GM18867 (cell line): ENCODE results near the gene SRP72.
A peak's percentile ranks its signal among the peaks of the same experiment; 100 is the strongest.
"Not testable (repeated sequence)": the region's sequence is repeated elsewhere in the genome, so short reads cannot be mapped to it uniquely, and the experiment has no call there.

ENCODE experiments used
- ATAC-seq: cut with Tn5 transposase; IDR thresholded peaks from one replicate; pipeline ENCODE4 v1.9.1; 2021; ENCODE audit warnings: mild to moderate bottlenecking, moderate library complexity; ENCODE audit not compliant: unreplicated experiment

SRP72 gene, protein sequence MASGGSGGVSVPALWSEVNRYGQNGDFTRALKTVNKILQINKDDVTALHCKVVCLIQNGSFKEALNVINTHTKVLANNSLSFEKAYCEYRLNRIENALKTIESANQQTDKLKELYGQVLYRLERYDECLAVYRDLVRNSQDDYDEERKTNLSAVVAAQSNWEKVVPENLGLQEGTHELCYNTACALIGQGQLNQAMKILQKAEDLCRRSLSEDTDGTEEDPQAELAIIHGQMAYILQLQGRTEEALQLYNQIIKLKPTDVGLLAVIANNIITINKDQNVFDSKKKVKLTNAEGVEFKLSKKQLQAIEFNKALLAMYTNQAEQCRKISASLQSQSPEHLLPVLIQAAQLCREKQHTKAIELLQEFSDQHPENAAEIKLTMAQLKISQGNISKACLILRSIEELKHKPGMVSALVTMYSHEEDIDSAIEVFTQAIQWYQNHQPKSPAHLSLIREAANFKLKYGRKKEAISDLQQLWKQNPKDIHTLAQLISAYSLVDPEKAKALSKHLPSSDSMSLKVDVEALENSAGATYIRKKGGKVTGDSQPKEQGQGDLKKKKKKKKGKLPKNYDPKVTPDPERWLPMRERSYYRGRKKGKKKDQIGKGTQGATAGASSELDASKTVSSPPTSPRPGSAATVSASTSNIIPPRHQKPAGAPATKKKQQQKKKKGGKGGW

DNA sequence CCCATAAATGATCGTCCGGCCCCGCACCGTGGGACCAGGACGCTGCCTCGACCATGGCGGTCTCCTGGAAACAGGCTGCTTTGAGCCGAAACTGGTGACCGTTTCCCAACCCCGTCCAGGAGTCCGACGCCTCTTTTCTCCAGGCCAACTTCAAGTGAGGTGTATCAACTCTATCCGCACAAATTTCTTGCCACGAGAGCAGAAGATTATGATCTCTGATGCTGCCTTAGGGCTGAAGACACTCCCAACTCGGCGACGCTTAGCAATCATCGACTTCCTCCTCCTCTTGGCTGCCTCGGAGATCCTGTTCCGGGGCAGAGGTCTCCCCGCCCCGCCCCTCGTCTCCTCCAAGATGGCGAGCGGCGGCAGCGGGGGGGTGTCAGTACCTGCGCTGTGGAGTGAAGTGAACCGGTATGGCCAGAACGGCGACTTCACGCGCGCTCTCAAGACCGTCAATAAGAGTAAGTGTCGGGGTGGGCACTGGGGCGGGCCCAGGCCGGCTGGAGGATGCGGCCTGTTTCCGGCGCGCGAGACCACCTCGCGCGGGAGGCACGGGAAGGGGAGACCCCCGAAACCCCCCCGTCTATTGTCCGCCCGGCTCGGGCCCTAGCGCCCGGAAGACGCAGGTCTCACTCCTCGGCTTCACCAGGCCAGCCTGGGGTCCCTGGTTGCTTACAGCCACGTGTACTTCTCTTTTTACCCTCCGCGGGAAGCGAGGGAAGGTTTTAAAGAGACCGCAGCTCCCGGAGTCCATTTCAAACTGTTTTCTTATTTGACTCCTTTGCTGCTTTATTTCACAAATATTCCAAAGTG, at the start of gene SRP72:
SRP72 (plus strand) TSS at position 334 of the 813 bp plus-strand sequence; CDS start at position 353, 19 bp downstream.
- peak; percentile 93 for ATAC-seq

DNA sequence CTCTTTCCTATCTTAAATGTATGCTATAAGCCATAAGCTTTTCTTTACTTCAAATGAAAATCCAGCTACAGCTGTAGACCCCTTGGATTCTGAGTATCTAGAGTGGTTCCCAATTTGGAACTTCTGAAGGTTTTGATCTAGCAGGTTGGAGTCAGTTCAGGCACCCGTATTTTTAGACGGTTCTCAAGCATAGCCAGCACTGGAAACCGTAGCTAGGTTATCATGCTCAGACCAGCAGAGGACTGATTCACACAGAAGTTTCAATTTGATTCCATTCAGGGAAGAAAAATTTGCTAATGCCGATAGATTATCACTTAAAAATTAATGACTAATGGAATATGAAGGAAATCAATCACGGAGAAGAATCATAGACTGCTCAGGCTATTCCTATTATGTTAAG, 43.2 kb upstream of the SRP72 start:
- ATAC-seq, result no peak

DNA sequence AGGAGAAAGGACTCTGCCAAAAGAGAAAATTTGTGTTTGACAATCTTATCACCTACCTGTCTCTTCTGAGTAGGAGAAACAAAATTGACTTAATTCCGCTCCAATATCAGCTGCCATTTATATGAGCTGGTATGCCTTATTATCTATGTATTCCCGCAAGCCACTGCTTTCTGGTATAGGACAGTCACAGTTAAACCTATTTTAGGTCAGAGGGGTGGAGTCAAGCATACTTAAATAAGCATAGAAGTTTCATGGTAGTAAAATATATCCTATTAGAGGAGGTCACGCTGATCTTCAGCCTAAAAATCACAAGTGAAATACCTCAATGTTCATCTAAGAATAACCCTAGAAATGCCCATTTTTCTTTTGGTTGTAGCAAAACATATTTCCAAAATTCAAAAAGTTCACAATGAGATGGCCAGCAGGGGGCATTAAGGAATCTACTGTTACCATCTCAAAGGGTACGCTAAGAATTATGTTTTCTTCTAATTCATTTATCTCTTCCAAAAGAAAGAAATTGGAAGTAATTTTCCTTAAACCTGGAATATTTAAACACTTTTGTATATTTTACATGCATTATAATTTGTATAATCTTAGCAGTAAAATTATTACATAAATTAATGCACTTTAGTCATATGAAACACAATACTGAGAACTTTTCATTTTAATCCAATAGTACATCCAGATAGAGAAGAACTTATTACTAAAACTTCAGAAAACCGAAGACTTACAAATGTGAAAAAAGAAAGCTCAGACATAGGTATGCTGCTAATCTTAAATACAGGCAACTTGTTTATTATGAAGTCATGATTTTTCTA, 42.5 kb upstream of the SRP72 start:
- no peak for ATAC-seq

DNA sequence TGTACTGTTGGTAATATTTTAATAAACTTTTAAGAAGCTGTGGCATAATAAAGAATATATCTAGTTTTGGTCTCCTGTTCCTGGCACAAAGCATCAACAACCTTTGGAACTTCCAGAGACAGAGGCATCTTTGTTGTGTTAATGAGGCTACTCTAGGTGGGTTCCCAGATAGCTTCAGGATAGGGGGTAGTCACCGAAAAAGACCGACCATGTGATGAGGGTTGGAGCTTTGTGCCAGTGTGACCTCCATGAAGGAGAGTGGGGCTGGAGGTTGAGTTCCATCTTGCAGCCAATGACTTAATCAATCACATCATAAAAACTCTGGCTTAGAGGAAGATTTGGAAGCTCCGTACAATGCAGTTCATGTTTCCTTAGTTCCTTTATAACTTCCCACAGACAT, 41.9 kb upstream of the SRP72 start:
- ATAC-seq, result no peak

DNA sequence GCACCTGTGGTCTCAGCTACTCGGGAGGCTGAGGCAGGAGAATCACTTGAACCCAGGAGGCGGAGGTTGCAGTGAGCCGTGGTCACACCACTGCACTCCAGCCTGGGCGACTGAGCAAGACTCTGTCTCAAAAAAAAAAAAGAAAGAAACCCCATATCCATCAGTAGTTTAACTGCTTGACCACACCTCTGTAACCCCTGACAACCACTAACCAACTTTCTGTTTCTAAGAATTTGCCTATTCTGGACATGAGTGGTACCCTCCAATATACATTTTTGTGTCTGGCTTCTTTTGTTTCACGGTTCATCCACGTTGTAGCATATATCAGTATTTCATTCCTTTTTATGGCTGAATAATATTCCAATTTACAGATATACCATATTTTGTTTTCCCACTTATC, 41.1 kb upstream of the SRP72 start:
- ATAC-seq, result peak; percentile 89

DNA sequence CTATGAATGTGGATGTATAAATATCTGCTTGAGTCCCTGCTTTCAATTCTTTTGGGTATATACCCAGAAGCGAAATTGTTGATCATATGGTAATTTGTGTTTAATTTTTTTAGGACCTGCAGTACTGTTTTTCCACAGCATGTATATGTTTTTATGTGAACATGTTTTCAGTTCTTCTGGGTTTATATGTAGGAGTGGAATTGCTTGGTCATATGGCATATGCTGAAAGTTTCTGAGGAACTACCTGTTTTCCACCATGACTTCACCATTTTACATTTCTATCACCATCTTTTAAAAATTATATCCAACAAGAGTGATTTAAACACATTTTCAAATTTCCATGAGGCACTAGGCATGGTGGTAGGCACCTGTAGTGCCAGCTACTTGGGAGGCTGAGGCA, 40.2 kb upstream of the SRP72 start:
- no peak for ATAC-seq

DNA sequence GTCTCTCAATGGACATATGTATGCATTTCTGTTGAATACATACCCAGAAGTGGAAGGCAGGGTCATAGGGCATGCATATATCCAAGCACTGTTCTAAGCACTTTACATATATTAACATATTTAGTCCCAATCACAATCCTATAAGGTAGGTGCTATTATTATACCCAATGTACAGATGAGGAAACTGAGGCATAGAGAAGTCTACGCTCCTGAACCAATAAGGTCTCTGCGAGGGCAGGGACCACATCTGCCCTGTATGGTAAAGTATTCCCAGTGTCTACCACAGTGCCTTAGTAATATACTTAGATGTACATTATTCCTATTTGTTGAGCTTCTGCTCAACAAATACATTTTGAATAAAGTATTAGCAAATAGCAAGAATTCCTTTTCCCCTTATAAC, 37.2 kb upstream of the SRP72 start:
- ATAC-seq, result no peak

DNA sequence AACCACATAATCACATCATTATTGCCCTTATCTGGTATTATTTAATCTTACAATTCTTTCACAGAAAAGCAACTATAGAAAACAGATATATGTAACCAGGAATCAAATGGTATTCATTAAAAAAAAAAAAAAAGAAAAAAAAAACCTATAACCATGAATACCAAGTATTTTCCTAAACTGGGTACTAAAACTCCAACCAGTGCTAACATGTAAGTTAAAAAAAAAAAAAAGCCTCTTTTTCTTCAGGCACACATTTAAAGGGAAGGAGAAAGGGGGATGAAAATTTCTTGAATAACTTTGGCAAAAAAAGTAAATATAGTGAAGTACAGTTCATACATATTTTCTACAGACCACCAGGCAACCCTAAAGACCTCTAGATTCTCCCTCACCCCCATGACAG, 34.1 kb upstream of the SRP72 start:
- ATAC-seq, result no peak

DNA sequence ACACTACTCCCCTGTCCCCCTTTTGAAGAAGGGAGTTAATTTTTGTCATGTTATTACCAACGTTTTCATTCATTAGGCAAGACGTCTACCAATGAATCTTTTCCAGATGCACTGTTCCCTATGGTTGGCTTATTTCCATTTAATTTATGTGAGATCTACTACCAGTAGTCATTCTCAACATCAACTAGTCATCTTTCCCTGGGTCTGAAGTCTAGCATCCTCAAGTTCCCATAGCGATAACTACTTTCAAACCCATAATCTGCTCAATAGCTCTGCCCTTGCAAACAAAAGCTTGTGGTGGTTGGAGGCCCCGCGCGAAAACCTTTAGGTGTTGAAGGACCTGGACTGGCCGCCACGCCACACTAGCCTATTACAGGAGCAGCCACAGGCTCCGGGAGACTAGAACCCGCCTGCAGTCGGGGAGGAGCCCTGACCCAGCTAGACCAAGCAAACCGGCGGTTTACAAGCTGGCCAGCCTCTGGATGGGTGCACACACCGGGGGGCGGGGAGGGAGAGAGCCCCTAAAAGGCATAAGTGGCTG, 32.7 kb upstream of the SRP72 start:
- ATAC-seq, result peak; percentile 16

DNA sequence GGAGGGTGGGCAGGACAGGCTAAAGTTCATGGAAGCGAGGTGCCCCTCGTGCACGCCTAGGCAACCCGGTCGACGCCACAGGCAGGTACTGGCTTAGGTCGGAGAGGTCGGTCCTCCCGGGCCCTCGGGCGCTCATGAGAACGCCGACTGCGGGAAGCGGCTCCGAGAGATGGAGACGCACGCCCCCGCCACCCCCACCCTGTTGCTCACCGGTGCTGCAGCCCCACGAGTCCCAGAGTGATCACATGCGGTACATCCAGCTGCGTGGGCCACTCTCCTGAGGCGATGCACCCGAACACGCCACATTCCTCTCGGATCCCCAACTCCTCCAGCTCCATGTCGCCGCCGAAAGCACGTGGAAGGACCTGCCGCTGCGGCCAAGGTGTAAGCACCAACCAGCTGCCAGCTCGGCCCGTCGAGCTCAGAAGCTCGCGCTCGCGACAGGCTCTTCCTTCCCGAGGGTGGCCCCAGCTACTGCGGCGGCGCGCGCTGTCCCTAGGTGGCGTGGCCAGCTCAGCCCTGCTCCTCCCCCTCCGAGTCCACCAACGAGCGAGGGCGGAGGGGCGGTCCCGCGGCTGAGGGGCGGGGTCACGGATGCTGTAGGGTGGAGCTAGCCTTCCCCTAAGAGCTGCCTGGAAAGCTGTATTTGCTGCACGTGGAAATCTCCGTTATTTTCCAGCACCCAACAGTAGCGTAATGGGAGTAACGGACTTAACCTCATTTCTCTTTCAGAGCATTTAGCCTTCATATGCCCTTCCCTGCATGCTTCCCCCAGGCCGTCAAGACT, 32.1 kb upstream of the SRP72 start, which contains the start of gene PPAT:
PPAT (minus strand) TSS at position 476 of the 787 bp plus-strand sequence; CDS start at position 338, 138 bp downstream.
- peak; percentile 77 for ATAC-seq

DNA sequence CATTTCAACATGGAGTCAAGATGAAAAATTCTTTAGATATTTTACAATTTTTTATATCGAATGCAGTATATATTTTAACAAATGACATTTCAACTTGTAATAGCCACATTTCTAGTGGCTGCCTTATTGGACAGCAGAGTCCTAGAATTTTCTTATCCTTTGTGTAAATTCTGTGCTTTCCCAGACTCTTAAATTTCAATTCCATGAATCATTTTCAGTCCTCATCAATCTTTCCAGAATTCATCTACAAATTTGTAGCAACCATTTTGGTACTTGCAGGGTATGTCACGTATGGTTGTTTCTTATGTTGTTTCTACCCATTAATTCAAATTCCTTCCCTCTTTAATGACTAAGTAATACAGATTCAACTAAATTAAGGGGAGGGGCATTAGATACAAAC, 28.7 kb upstream of the SRP72 start:
- ATAC-seq, result no peak

DNA sequence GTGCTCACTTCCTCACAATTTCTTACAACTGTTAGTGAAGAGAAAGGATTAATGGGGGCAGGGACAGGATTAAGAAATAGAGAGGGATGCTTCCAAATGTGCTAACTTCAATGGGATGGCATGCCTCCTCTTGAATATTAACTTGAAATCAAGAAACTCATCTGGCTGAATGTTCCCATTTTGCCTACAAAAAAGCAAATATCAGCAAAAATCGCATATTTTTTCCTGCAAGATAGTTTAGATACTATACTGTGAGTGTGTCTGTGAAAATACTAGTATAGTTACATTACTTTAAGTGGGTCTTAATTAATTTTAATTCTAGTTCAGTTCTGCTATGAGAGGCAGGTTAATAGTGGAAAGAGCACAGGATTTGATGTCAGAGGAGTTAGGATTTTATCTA, 26.4 kb upstream of the SRP72 start:
- ATAC-seq, result no peak

DNA sequence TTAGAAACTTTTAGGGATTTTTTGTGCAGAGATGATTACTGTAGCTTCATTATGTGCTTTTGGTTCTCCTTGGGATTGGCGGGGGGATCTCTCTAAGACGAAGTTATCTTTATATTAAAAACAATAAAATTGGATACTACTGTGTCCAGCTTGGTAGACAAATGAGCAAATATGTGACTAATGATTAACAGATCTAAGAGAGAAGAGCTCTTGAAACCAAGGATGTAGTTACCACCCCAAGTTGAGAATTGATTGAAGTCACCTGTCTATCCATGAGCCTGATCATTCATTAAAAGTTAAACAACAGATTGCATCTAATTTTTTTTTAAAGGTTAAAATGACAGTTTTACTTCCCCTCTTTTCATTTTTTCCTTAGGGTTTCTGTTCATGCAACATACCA, 22.7 kb upstream of the SRP72 start:
- no peak for ATAC-seq

DNA sequence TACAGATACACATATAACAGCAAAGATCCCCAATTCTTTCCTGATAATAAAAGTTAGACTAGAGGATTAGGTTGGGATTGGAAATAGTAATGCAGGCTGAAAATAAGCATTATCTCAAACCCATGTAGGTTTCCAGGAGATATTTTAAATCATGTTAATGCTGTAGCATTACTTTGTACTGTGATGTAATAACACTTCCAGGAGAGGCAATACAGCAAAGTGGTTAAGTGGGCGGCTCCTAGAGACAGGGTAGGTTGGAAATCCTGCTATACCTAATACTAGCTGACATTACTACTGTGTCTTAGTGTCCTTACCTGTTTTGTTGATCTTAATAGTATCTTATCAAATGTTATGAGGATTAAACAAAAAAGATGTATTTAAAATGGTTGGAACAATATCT, 21.7 kb upstream of the SRP72 start:
- no peak for ATAC-seq

DNA sequence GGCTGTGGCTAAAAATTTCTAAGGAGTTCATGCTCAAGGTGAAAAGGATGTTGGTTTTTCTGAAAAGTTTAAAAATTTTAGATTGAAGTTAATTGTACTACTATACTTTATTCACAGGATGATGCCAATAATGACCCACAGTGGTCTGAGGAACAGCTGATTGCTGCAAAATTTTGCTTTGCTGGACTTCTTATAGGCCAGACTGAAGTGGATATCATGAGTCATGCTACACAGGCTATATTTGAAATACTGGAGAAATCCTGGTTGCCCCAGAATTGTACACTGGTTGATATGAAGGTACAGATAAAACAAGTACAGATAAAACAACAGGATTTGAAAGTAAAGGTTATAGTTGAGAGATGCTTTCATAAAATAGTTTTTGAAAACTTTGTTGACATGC, 19.1 kb upstream of the SRP72 start:
- ATAC-seq, result no peak

DNA sequence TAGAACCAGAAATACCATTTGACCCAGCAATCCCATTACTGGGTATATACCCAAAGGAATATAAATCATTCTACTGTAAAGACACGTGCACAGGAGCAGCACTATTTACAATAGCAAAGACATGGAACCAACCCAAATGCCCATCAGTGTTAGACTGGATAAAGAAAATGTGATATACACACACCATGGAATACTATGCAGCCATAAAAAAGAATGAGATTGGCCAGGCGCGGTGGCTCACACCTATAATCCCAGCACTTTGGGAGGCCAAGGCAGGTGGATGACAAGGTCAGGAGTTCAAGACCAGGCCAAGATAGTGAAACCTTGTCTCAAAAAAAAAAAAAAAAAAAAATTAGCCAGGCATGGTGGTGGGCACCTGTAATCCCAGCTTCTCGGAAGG, 17.9 kb upstream of the SRP72 start:
- ATAC-seq, result not testable (repeated sequence)

DNA sequence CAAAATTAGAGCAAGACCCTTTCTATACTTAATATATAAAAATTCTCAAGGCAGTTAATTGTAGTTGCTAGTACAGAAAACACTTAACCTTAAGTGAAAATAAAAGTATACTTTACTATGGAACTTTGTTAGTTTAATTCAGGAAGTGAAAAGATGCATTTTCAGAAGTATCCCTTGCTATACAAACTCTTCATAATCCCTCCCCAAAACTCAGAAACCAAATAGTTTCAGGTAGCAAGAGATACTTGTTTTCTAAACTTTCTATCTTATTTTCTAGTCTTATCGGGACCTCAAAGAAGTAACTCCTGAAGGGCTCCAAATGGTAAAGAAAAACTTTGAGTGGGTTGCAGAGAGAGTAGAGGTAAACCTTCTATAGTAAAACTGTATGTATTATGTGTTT, 17.1 kb upstream of the SRP72 start:
- peak; percentile 60 for ATAC-seq

DNA sequence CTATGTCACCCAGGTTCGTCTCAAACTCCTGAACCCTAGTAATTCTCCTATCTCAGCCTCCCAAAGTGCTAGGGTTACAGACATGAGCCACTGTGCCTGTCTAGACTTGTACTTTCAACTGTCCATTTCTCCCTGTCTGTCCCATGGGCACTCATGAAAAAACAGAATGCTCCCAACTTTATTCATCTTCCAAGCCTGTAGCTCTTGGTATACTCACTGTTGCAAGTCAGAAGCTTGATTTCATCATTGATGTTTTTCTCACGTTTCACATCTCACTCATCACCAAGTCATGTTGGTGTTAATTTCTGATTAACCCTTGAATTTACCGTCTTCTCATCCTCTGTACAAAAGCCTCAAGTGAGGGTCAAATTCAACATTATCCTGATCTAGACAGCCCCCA, 7.3 kb upstream of the SRP72 start:
- ATAC-seq, result no peak

DNA sequence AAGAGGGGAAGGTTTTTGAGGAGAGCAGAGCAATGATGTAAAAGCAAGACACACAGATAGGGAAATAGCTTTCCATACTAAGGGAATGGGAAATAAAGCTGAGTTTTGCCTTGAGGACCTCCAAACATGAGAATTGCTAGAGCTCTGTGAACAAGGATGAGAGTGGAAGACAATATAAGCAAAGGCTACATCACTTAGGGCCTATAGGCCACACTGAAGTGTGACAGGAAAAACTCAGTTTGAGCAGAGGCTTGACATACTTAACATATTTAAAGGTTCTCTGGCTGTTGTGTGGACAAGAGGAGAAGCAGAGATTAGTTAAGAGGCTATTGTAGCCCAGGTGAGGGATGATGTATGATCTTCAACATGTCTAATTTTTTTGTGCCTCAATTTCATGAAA, 5.3 kb upstream of the SRP72 start:
- ATAC-seq, result no peak

DNA sequence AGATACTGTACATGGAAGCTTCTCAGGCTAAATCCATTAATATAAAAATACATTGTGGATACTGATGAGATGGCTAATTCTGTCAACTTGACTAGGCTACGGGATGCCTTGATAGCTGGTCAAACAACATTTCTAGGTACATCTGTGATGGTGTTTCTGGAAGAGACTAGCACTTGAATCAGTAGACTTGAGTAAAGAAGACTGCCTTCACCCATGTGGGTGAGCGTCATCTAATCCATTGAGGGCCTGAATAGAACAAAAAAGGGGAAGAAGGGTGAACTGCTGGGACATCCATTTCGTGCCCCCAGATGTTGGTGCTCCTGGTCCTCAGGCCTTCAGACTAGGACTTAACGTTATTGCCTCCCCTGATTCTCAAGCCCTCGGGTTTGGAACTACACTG, 3.7 kb upstream of the SRP72 start:
- no peak for ATAC-seq
